Uterus (tissue), 4 donors: Measurements from ENCODE around the gene CCHCR1. TPM values are rescaled to one million over a fixed set of nuclear protein-coding genes. Genes with fewer than 3 reads are reported as not detected.

Experiments
- DNase-seq, 2 donors: peaks; one replicate each; pipeline ENCODE4 v3.0.0-alpha.2; 2019 to 2020
- H3K27ac ChIP-seq, 2 donors: fragments of 200-600 bp; sonication (generic); 1 replicate in 1 of 2; 2 replicates in 1 of 2; pipeline ENCODE4 v1.5.1; 2016 to 2018
- H3K27me3 ChIP-seq, 2 donors: fragments of 200-600 bp; sonication (generic); one replicate each; pipeline ENCODE4 v1.5.1; 2018 to 2019; ENCODE audit warnings: control low read depth in 1 of 2
- H3K36me3 ChIP-seq, 2 donors: fragments of 200-600 bp; sonication (generic); one replicate each; pipeline ENCODE4 v1.5.1; 2019; ENCODE audit warnings: control low read depth in 1 of 2
- H3K4me1 ChIP-seq, 2 donors: fragments of 200-600 bp; sonication (generic); one replicate each; pipeline ENCODE4 v1.5.1; 2018 to 2019; ENCODE audit warnings: control low read depth in 1 of 2
- H3K4me3 ChIP-seq, 2 donors: fragments of 200-600 bp; sonication (generic); 1 replicate in 1 of 2; 2 replicates in 1 of 2; pipeline ENCODE4 v1.5.1; 2018 to 2019; ENCODE audit warnings: mild to moderate bottlenecking in 1 of 2
- H3K9me3 ChIP-seq, 2 donors: fragments of 200-600 bp; sonication (generic); one replicate each; pipeline ENCODE4 v1.5.1; 2019; ENCODE audit warnings: control low read depth in 1 of 2
- CTCF ChIP-seq, 4 experiments: fragments of 200-600 bp in 2 of 4; fragments of 450-650 bp in 2 of 4; sonication (generic) in 2 of 4; IDR thresholded peaks; one replicate each; pipeline ENCODE4 v1.5.1; 2016 to 2019; ENCODE audit warnings: antibody characterized with exemption in 4 of 4, mild to moderate bottlenecking in 2 of 4, moderate library complexity in 1 of 4
- POLR2A ChIP-seq, 2 donors: fragments of 450-650 bp; IDR thresholded peaks; one replicate each; pipeline ENCODE4 v1.6.1; 2016; ENCODE audit warnings: antibody characterized with exemption in 2 of 2, mild to moderate bottlenecking in 1 of 2, moderate library complexity in 1 of 2
- intact Hi-C: fragments of 100-400 bp; cut with DNase I; formaldehyde crosslinking; loops from one replicate; pipeline ENCODE4 v1.15.1; 2023; ENCODE audit warnings: low total_unique reads
- total RNA-seq, 4 donors: library from RNA; depleted of rRNA in 3 of 4; stranded (reverse); fragments of >200 nt in 3 of 4; gene quantifications; one replicate each; pipeline versions ENCODE4 v1.1.0 to v1.2.4, GENCODE V29; 2014 to 2023
- donor health status: DM: yes; HTN: yes; CAD: no.

The CCHCR1 gene
- total RNA-seq, 4 donors from 2014 or later, result 0.59 to 28.1 (median 12.5) TPM

GRCh38 chr6:31113861-31114540, 43.6 kb downstream of the CCHCR1 start:
- no peak for TF ChIP-seq CTCF (IDR thresholded peaks at IDR 0.05)
- H3K4me3 ChIP-seq, result no peak overlapping the region

GRCh38 chr6:31112478-31112877, 45.1 kb downstream of the CCHCR1 start, which contains the start of gene C6orf15:
Gene C6orf15 (minus strand): TSS chr6:31112575. CDS start chr6:31112555, 20 bp downstream.
- intact Hi-C loops, result no loop called here
- TF ChIP-seq CTCF (IDR thresholded peaks at IDR 0.05) (no peak), POLR2A (IDR thresholded peaks at IDR 0.05) (no peak)
- no peak for DNase-seq
- peak within 1 kb of the TSS in 1 of 2 donors; percentile 91 for H3K27ac ChIP-seq
- H3K4me1 ChIP-seq, result peaks cover 0 to 8% of the 10 kb centered on the region in 2 donors
- no peak within 1 kb of the TSS for H3K4me3 ChIP-seq
- no peaks in the 10 kb centered on the region for H3K27me3 ChIP-seq
- no peaks in the 10 kb centered on the region for H3K9me3 ChIP-seq
- H3K36me3 ChIP-seq, result no peaks in the 10 kb centered on the region

More at GRCh38 chr6:31113861-31114540, 43.6 kb downstream of the CCHCR1 start:
- Histone ChIP-seq H3K27ac (peak overlapping the region; percentile 91 to 92), H3K9me3 (no peaks in the 10 kb centered on the region), H3K27me3 (no peaks in the 10 kb centered on the region), H3K4me1 (peaks cover 0 to 8% of the 10 kb centered on the region in 2 donors), H3K36me3 (no peaks in the 10 kb centered on the region)
- intact Hi-C loops, result no loop called here
- DNase-seq, result no peak

GRCh38 chr6:31111712-31112111, 45.9 kb downstream of the CCHCR1 start:
- Histone ChIP-seq H3K36me3 (no peaks in the 10 kb centered on the region), H3K9me3 (no peaks in the 10 kb centered on the region), H3K27me3 (no peaks in the 10 kb centered on the region), H3K27ac (no peak overlapping the region), H3K4me1 (peaks cover 0 to 8% of the 10 kb centered on the region in 2 donors), H3K4me3 (no peak overlapping the region)
- intact Hi-C loops, result no loop called here
- TF ChIP-seq POLR2A (IDR thresholded peaks at IDR 0.05) (no peak), CTCF (IDR thresholded peaks at IDR 0.05) (no peak)
- DNase-seq, result no peak

GRCh38 chr6:31110825-31111582, 46.6 kb downstream of the CCHCR1 start:
- H3K36me3 ChIP-seq, result no peaks in the 10 kb centered on the region
- H3K9me3 ChIP-seq, result no peaks in the 10 kb centered on the region
- TF ChIP-seq POLR2A (IDR thresholded peaks at IDR 0.05) (no peak), CTCF (IDR thresholded peaks at IDR 0.05) (no peak)
- no peak overlapping the region for H3K27ac ChIP-seq
- no peak for DNase-seq
- H3K4me1 ChIP-seq, result peaks cover 0 to 8% of the 10 kb centered on the region in 2 donors
- H3K4me3 ChIP-seq, result no peak overlapping the region
- H3K27me3 ChIP-seq, result no peaks in the 10 kb centered on the region
- intact Hi-C loops, result no loop called here

- no peak for DNase-seq
- Histone ChIP-seq H3K4me3 (no peak overlapping the region), H3K4me1 (no peaks in the 10 kb centered on the region), H3K9me3 (no peaks in the 10 kb centered on the region), H3K27me3 (no peaks in the 10 kb centered on the region), H3K36me3 (no peaks in the 10 kb centered on the region), H3K27ac (no peak overlapping the region)
- intact Hi-C loops, result no loop called here
- TF ChIP-seq POLR2A (IDR thresholded peaks at IDR 0.05), result no peak
- TF ChIP-seq CTCF (IDR thresholded peaks at IDR 0.05), result no peak
These were observed 50.5 kb downstream of the CCHCR1 start for GRCh38 chr6:31107052-31107451.
